ENCODE data around the gene HNRNPA1L2.
A peak's percentile ranks its signal among the peaks of the same experiment; 100 is the strongest.
"Not testable (repeated sequence)": the region's sequence is repeated elsewhere in the genome, so short reads cannot be mapped to it uniquely, and the experiment has no call there.

The HNRNPA1L2 gene

DNA sequence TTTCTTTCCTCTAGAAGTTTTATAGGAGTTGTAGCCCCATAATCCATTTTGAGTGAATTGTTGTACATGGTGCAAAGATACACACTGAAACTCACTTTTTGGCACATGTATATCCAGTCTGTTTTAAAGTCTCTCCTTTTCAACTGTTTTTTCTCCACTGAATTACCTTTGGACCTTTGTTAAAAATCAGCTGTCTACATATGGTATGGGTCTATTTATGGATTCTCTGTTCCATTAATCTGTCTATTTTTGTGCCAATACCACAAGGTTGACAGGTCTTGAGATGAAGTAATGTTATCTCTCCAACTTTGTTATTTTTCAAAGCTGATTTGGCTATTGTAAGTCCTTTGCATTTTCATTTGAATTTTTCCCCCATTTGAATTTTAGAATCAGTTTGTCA is 4.7 kb downstream of the HNRNPA1L2 start:
- no peak for DNase-seq (ENCODE audit: low read depth in 2 of 2)

- DNase-seq (ENCODE audit: low read depth in 2 of 2): no peak
Observed at GRCh38 chr13:52650731-52651130, 8.5 kb downstream of the HNRNPA1L2 start.

GRCh38 chr13:52651897-52652195 is 9.6 kb downstream of the HNRNPA1L2 start:
- DNase-seq (ENCODE audit: low read depth in 2 of 2): no peak

DNA sequence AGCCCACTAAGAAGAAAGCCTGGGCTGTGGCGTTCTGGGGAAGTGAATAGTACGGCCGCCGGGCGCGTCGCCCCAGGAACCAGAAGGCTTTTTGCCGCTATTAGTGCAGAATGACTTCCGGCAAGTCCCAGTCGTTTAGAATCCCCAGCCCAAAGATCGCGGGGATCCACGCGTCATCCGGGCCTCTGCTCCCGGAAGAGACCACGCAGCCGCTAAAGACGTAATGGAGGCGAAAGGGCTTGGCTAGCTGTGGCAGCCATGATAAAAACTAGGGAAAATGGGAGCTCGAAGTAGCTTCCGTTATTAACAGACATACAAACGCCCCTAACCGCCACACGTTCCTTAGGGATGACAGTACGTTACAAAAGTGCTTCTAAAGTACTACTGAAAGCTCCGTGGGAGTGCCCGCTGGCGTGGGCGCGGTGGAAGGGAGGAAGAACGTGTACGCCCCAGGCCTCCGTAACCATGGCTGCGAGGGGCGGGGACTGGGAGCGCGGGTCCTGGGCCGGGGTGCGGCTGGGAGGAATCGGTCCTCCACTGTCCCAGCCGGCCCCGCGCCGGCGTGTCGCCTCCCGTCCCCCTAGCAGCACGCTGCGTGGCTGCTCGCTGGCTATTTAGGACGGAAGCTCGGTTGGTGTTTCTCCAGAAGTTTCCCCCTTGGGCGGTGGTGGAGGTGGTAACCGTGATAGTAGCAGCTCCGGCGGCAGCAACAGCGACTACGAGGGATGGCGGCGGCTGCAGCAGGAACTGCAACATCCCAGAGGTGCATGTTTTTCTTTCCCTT is 10.2 kb downstream of the HNRNPA1L2 start, which contains the start of gene SUGT1:
SUGT1 (plus strand) TSS at position 641 of the 784 bp plus-strand sequence; CDS start at position 726, 85 bp downstream.
- peak; percentile 89 to 95 for DNase-seq (ENCODE audit: low read depth in 2 of 2)

DNA sequence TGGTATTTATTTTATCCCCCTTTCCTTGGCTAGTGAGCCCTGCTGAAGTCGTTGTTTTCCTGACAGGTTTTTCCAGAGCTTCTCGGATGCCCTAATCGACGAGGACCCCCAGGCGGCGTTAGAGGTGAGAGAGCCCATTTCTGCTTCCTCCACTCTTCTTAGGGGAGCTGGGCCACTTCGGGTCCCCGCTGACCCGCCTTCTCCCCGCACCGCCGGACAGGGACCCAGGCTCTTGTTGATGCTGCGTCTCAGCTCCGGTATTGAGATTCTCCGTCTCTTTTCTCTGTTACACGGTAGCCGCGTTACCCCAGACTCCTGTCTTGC is 10.7 kb downstream of the HNRNPA1L2 start:
- no peak for DNase-seq (ENCODE audit: low read depth in 2 of 2)

DNA sequence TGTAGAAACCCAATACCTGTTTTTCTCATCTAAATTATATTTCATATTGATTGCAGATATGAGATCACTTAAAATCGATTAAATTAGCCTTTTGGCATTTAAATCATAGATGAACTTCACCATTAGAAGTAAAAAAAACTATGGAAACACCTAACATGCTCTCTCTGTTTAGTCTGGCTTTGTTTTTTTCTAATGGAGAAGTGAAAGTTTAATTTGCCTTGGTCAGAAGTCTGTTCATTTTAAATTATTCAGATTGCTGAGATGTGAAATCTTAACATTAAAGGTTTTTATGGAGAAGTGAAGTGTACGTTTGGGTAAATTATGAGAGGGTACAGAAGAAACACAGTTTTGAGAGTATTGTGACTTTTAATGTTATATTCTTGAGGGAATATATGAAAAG is 17.1 kb downstream of the HNRNPA1L2 start:
- no peak for DNase-seq (ENCODE audit: low read depth in 2 of 2)

- no peak for DNase-seq (ENCODE audit: low read depth in 2 of 2)
Observed at GRCh38 chr13:52664272-52664671, 22.0 kb downstream of the HNRNPA1L2 start.

DNA sequence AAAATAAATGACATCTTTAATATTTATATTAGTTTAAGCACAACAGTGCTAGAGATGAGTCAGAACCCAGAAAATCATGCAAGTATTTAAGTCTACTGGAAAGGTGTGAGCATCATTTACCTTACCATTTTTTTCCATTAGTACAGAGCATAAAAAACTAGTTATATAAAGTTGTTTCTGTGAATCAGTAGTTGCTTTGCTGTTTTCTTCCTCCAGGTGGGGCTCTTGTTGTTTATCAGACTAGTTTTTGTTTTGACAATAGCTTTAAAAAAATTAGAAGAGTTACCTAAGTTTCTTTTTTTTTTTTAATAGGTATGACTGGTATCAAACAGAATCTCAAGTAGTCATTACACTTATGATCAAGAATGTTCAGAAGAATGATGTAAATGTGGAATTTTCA is 23.1 kb downstream of the HNRNPA1L2 start:
- DNase-seq (ENCODE audit: low read depth in 2 of 2): no peak

GRCh38 chr13:52669677-52670076 is 27.4 kb downstream of the HNRNPA1L2 start:
- DNase-seq (ENCODE audit: low read depth in 2 of 2): no peak

- DNase-seq (ENCODE audit: low read depth in 2 of 2): no peak
Observed at GRCh38 chr13:52670726-52671125, 28.5 kb downstream of the HNRNPA1L2 start.

DNA sequence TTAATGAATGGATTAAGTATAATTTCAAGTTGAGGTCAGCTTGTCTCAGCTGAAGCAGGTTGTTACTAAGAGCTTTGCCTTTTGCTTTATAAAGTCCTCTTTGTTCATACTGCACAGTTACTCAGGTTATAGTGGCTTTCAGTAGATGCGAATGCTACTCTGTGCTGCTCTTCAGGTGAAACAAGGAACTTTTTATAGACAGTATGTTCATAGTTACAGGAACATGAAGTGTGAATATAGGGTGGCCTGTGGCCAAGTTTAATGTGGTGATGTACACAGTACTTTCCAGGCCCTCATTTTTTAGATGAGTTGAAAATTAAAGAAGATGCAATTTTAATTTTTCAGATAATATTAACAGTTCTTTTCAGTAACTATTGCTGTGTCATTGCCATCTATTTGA is 31.2 kb downstream of the HNRNPA1L2 start:
- DNase-seq (ENCODE audit: low read depth in 2 of 2): no peak

DNA sequence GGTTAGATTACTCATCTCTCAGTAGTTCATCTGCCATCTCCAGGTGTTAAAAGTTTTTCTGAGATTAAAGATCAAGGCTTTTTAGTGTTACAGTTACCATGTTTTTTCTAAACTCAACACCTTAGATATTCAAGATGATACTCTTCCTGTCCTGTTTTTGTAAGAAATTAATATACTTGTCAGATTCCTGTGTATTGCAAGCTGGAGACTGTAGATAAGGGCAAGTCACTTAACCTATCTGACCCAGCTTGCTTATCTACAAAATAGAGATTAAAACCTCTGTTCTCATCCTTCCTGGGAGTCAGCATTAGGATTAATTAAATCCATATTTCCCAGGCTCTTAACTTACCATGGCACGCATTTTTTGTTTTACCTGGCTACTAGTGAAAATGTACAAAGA is 35.6 kb downstream of the HNRNPA1L2 start:
- DNase-seq (ENCODE audit: low read depth in 2 of 2): no peak

DNA sequence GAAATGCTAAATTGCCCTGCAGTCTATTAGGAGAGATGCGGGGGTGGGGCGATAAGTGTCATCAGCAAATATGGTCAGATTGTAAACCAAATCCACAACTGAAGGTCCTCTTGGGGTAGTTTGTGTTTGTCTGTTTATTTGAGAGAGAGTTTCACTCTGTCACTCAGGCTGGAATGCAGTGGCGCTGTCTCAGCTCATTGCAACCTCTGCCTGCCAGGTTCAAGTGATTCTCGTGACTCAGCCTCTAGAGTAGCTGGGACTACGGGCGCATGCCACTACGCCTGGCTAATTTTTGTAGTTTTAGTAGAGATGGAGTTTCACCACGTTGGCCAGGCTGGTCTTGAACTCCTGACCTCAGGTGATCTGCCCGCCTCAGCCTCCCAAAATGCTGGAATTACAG is 43.6 kb downstream of the HNRNPA1L2 start:
- DNase-seq (ENCODE audit: low read depth in 2 of 2): not testable (repeated sequence)

DNA sequence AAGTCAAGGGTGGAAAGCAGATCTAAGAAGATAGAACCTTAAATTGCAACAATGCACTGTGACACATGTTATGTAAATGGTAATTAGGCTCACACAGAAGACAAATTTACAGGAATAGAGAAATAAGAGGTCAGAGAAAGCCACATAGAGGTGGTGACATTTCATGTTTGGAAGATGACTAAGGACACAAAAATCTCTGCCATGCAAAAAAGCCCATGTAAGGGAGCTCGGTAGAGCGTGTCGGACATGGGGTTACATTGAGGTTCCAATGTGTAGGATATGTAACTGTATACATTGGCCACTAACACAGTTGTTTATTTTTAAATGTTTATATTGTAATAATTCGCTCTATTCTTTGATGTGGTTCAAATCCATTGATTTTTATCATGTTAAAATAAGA is 44.1 kb downstream of the HNRNPA1L2 start:
- no peak for DNase-seq (ENCODE audit: low read depth in 2 of 2)
